ENCODE data around the gene MCM3AP.

The MCM3AP gene

GRCh38 chr21:46325073-46325912, 39.9 kb upstream of the MCM3AP start:
- peak; percentile 51 for DNase-seq (ENCODE audit: low read depth, low spot score)
- in situ Hi-C loops (cut with HindIII; ENCODE audit: low sequenced_read_pairs) = no loop called here
- H3K4me3 ChIP-seq (ENCODE audit: low read depth, low read length) = peak overlapping the region; percentile 62
- TF ChIP-seq CTCF (IDR thresholded peaks at IDR 0.05; ENCODE audit: low read depth, low read length) = peak; percentile 41

GRCh38 chr21:46324390-46325072, 39.1 kb upstream of the MCM3AP start:
- TF ChIP-seq CTCF (IDR thresholded peaks at IDR 0.05; ENCODE audit: low read depth, low read length) = peak; percentile 14
- DNase-seq (ENCODE audit: low read depth, low spot score) = peak; percentile 78
- in situ Hi-C loops (cut with HindIII; ENCODE audit: low sequenced_read_pairs) = no loop called here
- peak overlapping the region; percentile 96 for H3K4me3 ChIP-seq (ENCODE audit: low read depth, low read length)

- in situ Hi-C loops (cut with HindIII; ENCODE audit: low sequenced_read_pairs) = no loop called here
- peak within 1 kb of the TSS; percentile 96 for H3K4me3 ChIP-seq (ENCODE audit: low read depth, low read length)
- DNase-seq (ENCODE audit: low read depth, low spot score) = peak; percentile 98
- TF ChIP-seq CTCF (IDR thresholded peaks at IDR 0.05; ENCODE audit: low read depth, low read length) = no peak
Measured at GRCh38 chr21:46323710-46324389, 38.4 kb upstream of the MCM3AP start, which contains the start of the genes C21orf58 and PCNT. Gene C21orf58, minus strand, starts transcription at chr21:46323870. Its CDS starts 1,132 bp downstream, at chr21:46322738. Gene PCNT, plus strand, starts transcription at chr21:46324156. Its CDS starts 73 bp downstream, at chr21:46324229.

GRCh38 chr21:46323227-46323709, 37.9 kb upstream of the MCM3AP start:
- peak overlapping the region; percentile 76 for H3K4me3 ChIP-seq (ENCODE audit: low read depth, low read length)
- no peak for DNase-seq (ENCODE audit: low read depth, low spot score)
- TF ChIP-seq CTCF (IDR thresholded peaks at IDR 0.05; ENCODE audit: low read depth, low read length) = no peak
- in situ Hi-C loops (cut with HindIII; ENCODE audit: low sequenced_read_pairs) = no loop called here

- TF ChIP-seq CTCF (IDR thresholded peaks at IDR 0.05; ENCODE audit: low read depth, low read length) = no peak
- DNase-seq (ENCODE audit: low read depth, low spot score) = peak; percentile 46
- peak overlapping the region; percentile 76 for H3K4me3 ChIP-seq (ENCODE audit: low read depth, low read length)
- in situ Hi-C loops (cut with HindIII; ENCODE audit: low sequenced_read_pairs) = no loop called here
Measured at GRCh38 chr21:46322351-46323226, 37.2 kb upstream of the MCM3AP start.

Data from astrocyte of the spinal cord (primary cell).